Astrocyte (in vitro differentiated cells and primary cell): Measurements from ENCODE around the gene FARS2. TPM values are rescaled to one million over a fixed set of nuclear protein-coding genes. Genes with fewer than 3 reads are reported as not detected.

Experiments
- DNase-seq: peaks from one replicate; pipeline ENCODE4 v3.0.0-alpha.2; 2010; ENCODE audit warnings: low read depth
- FAIRE-seq: peaks from 2 replicates; lab custom pipeline; 2011; peaks lifted over from hg19 to GRCh38; lab: Jason Lieb, UNC
- H2AFZ ChIP-seq: 2 replicates; pipeline ENCODE4 v1.6.0; 2012; ENCODE audit warnings: low read depth, low read length, inconsistent platforms
- H3K27ac ChIP-seq: 2 replicates; pipeline ENCODE4 v1.5.1; 2011; ENCODE audit warnings: low read depth, low read length, inconsistent platforms
- H3K27me3 ChIP-seq: 2 replicates; pipeline ENCODE4 v1.6.0; 2011; ENCODE audit warnings: low read length, inconsistent platforms; ENCODE audit not compliant: insufficient read depth
- H3K36me3 ChIP-seq: 2 replicates; pipeline ENCODE4 v1.5.1; 2011; ENCODE audit warnings: low read length, inconsistent platforms; ENCODE audit not compliant: insufficient read depth
- H3K4me1 ChIP-seq: 2 replicates; pipeline ENCODE4 v1.5.1; 2011; ENCODE audit warnings: low read length, inconsistent platforms; ENCODE audit not compliant: insufficient read depth
- H3K4me2 ChIP-seq: 2 replicates; pipeline ENCODE4 v1.6.0; 2012; ENCODE audit warnings: low read length, inconsistent platforms
- H3K4me3 ChIP-seq: 2 replicates; pipeline ENCODE4 v1.5.1; 2011; ENCODE audit warnings: low read depth, mild to moderate bottlenecking, low read length, inconsistent platforms; ENCODE audit not compliant: insufficient read depth
- H3K79me2 ChIP-seq: 2 replicates; pipeline ENCODE4 v1.6.0; 2012; ENCODE audit warnings: mild to moderate bottlenecking, low read length, inconsistent platforms; ENCODE audit not compliant: insufficient read depth
- H3K9ac ChIP-seq: 2 replicates; pipeline ENCODE4 v1.6.0; 2012; ENCODE audit warnings: mild to moderate bottlenecking, low read length, inconsistent platforms
- H3K9me3 ChIP-seq: 2 replicates; pipeline ENCODE4 v1.5.1; 2012; ENCODE audit warnings: low read depth, mild to moderate bottlenecking, low read length, inconsistent platforms; ENCODE audit not compliant: insufficient read depth
- H4K20me1 ChIP-seq: 2 replicates; pipeline ENCODE4 v1.6.0; 2012; ENCODE audit warnings: low read length, inconsistent platforms; ENCODE audit not compliant: insufficient read depth
- H3K27ac Mint-ChIP-seq: one replicate; pipeline ENCODE4 v1.8.0; 2021; ENCODE audit warnings: mild to moderate bottlenecking, mixed read lengths; ENCODE audit not compliant: unreplicated experiment
- H3K27me3 Mint-ChIP-seq: one replicate; pipeline ENCODE4 v1.8.0; 2021; ENCODE audit warnings: low read depth, mixed read lengths; ENCODE audit not compliant: unreplicated experiment
- H3K36me3 Mint-ChIP-seq: one replicate; pipeline ENCODE4 v1.8.0; 2021; ENCODE audit warnings: low read depth, mixed read lengths; ENCODE audit not compliant: unreplicated experiment
- H3K4me1 Mint-ChIP-seq: one replicate; pipeline ENCODE4 v1.8.0; 2021; ENCODE audit warnings: low read depth, mixed read lengths; ENCODE audit not compliant: unreplicated experiment
- H3K4me3 Mint-ChIP-seq: one replicate; pipeline ENCODE4 v1.8.0; 2021; ENCODE audit warnings: mild to moderate bottlenecking, moderate library complexity, mixed read lengths; ENCODE audit not compliant: unreplicated experiment
- H3K9me3 Mint-ChIP-seq: one replicate; pipeline ENCODE4 v1.8.0; 2021; ENCODE audit warnings: mild to moderate bottlenecking, mixed read lengths; ENCODE audit not compliant: unreplicated experiment
- CTCF ChIP-seq: IDR thresholded peaks from 2 replicates; pipeline ENCODE4 v1.5.1; 2011; ENCODE audit warnings: low read depth, mild to moderate bottlenecking, inconsistent platforms, low read length, moderate library complexity; ENCODE audit not compliant: insufficient read depth
- EZH2 ChIP-seq: IDR thresholded peaks from 2 replicates; pipeline ENCODE4 v1.6.1; 2012; ENCODE audit warnings: mild to moderate bottlenecking, low read length, inconsistent platforms; ENCODE audit not compliant: insufficient read depth
- total RNA-seq: library from RNA; stranded (reverse); gene quantifications from 2 replicates; pipeline ENCODE4 v1.2.1, GENCODE V29; 2021

FARS2 gene
- total RNA-seq, 1 donor from 2014 or later = 13.3 TPM

GRCh38 chr6:5623769-5624168 is 362.5 kb downstream of the FARS2 start:
- H3K27me3 Mint-ChIP-seq = no peaks in the 10 kb centered on the region
- no peak overlapping the region for H2AFZ ChIP-seq
- no peak overlapping the region for H3K27ac Mint-ChIP-seq
- H3K36me3 ChIP-seq = no peaks in the 10 kb centered on the region
- peaks cover 2% of the 10 kb centered on the region for H3K36me3 Mint-ChIP-seq
- H3K4me2 ChIP-seq = no peak overlapping the region
- no peak for TF ChIP-seq CTCF
- TF ChIP-seq EZH2 = no peak
- H3K79me2 ChIP-seq = no peaks in the 10 kb centered on the region
- FAIRE-seq = no peak
- H3K27ac ChIP-seq = no peak overlapping the region
- DNase-seq = no peak
- no peak overlapping the region for H3K4me3 ChIP-seq
- no peaks in the 10 kb centered on the region for H4K20me1 ChIP-seq
- H3K4me3 Mint-ChIP-seq = no peak overlapping the region
- no peaks in the 10 kb centered on the region for H3K9me3 ChIP-seq
- no peaks in the 10 kb centered on the region for H3K4me1 ChIP-seq
- H3K9ac ChIP-seq = no peak overlapping the region
- H3K4me1 Mint-ChIP-seq = no peaks in the 10 kb centered on the region
- no peaks in the 10 kb centered on the region for H3K27me3 ChIP-seq
- no peaks in the 10 kb centered on the region for H3K9me3 Mint-ChIP-seq

- H3K9me3 ChIP-seq = no peaks in the 10 kb centered on the region
- no peak overlapping the region for H3K9ac ChIP-seq
- Mint-ChIP-seq H3K9me3 (no peaks in the 10 kb centered on the region), H3K4me3 (no peak overlapping the region), H3K4me1 (no peaks in the 10 kb centered on the region), H3K27me3 (no peaks in the 10 kb centered on the region), H3K36me3 (peaks cover 5% of the 10 kb centered on the region), H3K27ac (no peak overlapping the region)
- no peak overlapping the region for H3K27ac ChIP-seq
- TF ChIP-seq CTCF (no peak), EZH2 (no peak)
- no peak overlapping the region for H3K4me3 ChIP-seq
- DNase-seq (no peak), FAIRE-seq (no peak)
- no peaks in the 10 kb centered on the region for H3K4me1 ChIP-seq
- no peaks in the 10 kb centered on the region for H3K79me2 ChIP-seq
- no peak overlapping the region for H2AFZ ChIP-seq
- no peak overlapping the region for H3K4me2 ChIP-seq
- no peaks in the 10 kb centered on the region for H3K27me3 ChIP-seq
- no peaks in the 10 kb centered on the region for H3K36me3 ChIP-seq
- no peaks in the 10 kb centered on the region for H4K20me1 ChIP-seq
Observed at GRCh38 chr6:5624256-5624655, 362.9 kb downstream of the FARS2 start.

DNA sequence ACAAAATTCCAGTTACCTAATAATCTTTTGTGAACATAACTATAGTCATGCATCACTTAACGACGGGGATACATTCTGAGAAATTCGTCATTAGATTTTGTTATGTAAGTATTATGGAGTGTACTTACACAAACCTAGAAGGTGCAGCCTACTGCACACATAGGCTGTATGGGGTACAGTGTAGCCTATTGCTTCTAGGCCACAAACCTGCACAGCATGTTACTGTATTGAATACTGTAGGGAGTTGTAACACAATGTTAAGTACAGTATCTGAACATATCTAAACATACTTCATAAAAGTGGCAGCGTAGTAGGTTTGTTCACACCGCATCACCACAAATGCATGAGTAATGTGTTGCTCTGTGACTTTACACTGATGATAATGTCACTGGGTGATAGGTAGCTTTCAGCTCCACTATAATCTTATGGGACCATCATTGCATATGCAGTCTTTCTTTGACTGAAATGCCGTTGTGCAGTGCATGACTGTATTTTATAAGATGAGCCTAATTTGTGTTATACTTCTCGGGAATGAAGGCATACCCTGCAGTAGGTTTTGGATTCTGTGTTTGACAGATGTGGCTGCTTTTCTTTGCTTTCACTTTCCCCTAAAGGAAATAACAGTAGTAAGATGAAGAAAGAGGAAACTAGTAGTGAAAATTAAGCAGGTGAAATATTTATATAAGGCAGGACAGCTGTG is 365.6 kb downstream of the FARS2 start:
- H3K27me3 ChIP-seq = no peaks in the 10 kb centered on the region
- Mint-ChIP-seq H3K27me3 (no peaks in the 10 kb centered on the region), H3K36me3 (peaks cover 5% of the 10 kb centered on the region), H3K4me1 (no peaks in the 10 kb centered on the region), H3K4me3 (no peak overlapping the region), H3K27ac (no peak overlapping the region), H3K9me3 (no peaks in the 10 kb centered on the region)
- DNase-seq (no peak), FAIRE-seq (no peak)
- H3K79me2 ChIP-seq = no peaks in the 10 kb centered on the region
- no peaks in the 10 kb centered on the region for H4K20me1 ChIP-seq
- H3K4me3 ChIP-seq = no peak overlapping the region
- no peak overlapping the region for H3K4me2 ChIP-seq
- no peaks in the 10 kb centered on the region for H3K36me3 ChIP-seq
- no peak overlapping the region for H3K27ac ChIP-seq
- no peaks in the 10 kb centered on the region for H3K9me3 ChIP-seq
- no peak for TF ChIP-seq CTCF
- TF ChIP-seq EZH2 = no peak
- H2AFZ ChIP-seq = no peak overlapping the region
- H3K4me1 ChIP-seq = no peaks in the 10 kb centered on the region
- H3K9ac ChIP-seq = no peak overlapping the region
